Endothelial cell of umbilical vein (primary cell): ENCODE data around the gene TLR8. TPM values are rescaled to one million over a fixed set of nuclear protein-coding genes. Genes with fewer than 3 reads are reported as not detected.

Experiments used
- BruUV-seq: library from RNA; stranded (reverse); fragments of 400-500 nt; replicated peaks from 2 replicates; lab custom pipeline; 2021; lab: Mats Ljungman, UMichigan
- CTCF ChIA-PET: fragments of 300-600, 350-600 bp; sonication (Branson Sonifier 250); formaldehyde crosslinking; loops from one replicate; lab custom pipeline; 2021; ENCODE audit warnings: antibody characterized with exemption, inconsistent platforms; lab: Charles Lee
- POLR2A ChIA-PET: fragments of 300-600, 350-600 bp; sonication (Branson Sonifier 250); formaldehyde crosslinking; loops from one replicate; lab custom pipeline; 2021; ENCODE audit warnings: antibody characterized with exemption, inconsistent platforms; lab: Charles Lee
- DNase-seq: peaks from one replicate; pipeline ENCODE4 v3.0.0-alpha.2; 2011; ENCODE audit warnings: low read depth, low spot score
- FAIRE-seq: peaks from 2 replicates; lab custom pipeline; 2011; peaks lifted over from hg19 to GRCh38; lab: Jason Lieb, UNC
- H2AFZ ChIP-seq: 2 replicates; pipeline ENCODE4 v1.6.0; 2012; ENCODE audit warnings: low read depth, low read length, control low read depth, inconsistent platforms
- H3K27ac ChIP-seq: 2 replicates; pipeline ENCODE4 v1.5.1; 2011; ENCODE audit warnings: low read depth, mild to moderate bottlenecking, control low read depth, low read length, moderate library complexity; ENCODE audit not compliant: insufficient read depth
- H3K27me3 ChIP-seq, 2 experiments: 2 replicates each; pipeline versions ENCODE4 v1.6.0 to v1.6.1; 2011; ENCODE audit warnings: low read length in 2 of 2, mixed read lengths in 1 of 2; ENCODE audit not compliant: control insufficient read depth in 2 of 2, insufficient read depth in 2 of 2
- H3K36me3 ChIP-seq, 2 experiments: 2 replicates in 1 of 2; 3 replicates in 1 of 2; pipeline ENCODE4 v1.5.1; 2011; ENCODE audit warnings: low read length in 2 of 2, mild to moderate bottlenecking in 1 of 2, moderate library complexity in 1 of 2; ENCODE audit not compliant: control insufficient read depth in 2 of 2, insufficient read depth in 2 of 2; ENCODE audit errors: extremely low read depth in 1 of 2
- H3K4me1 ChIP-seq: 3 replicates; pipeline ENCODE4 v1.5.1; 2011; ENCODE audit warnings: mild to moderate bottlenecking, low read length; ENCODE audit not compliant: control insufficient read depth, insufficient read depth; ENCODE audit errors: extremely low read depth
- H3K4me2 ChIP-seq: 2 replicates; pipeline ENCODE4 v1.6.1; 2011; ENCODE audit warnings: low read length, control low read depth, mixed read lengths; ENCODE audit not compliant: insufficient read depth
- H3K4me3 ChIP-seq, 3 experiments: fragments of 200-600 bp in 1 of 3; sonication (generic), shearing (Covaris generic) in 1 of 3; replicated peaks in 1 of 3; 2 replicates each; pipeline ENCODE4 v1.5.1; 2011 to 2016; ENCODE audit warnings: control low read depth in 3 of 3, low read length in 3 of 3, mild to moderate bottlenecking in 2 of 3, inconsistent platforms in 1 of 3, low read depth in 1 of 3, moderate library complexity in 1 of 3; ENCODE audit not compliant: insufficient read depth in 1 of 3
- H3K79me2 ChIP-seq: 2 replicates; pipeline ENCODE4 v1.6.0; 2012; ENCODE audit warnings: low read length, inconsistent platforms; ENCODE audit not compliant: control insufficient read depth, insufficient read depth
- H3K9ac ChIP-seq: replicated peaks from 2 replicates; pipeline ENCODE3; 2011; ENCODE audit warnings: low read length, control low read depth; ENCODE audit not compliant: insufficient read depth; ENCODE audit errors: extremely low read depth
- H3K9me1 ChIP-seq: replicated peaks from 3 replicates; pipeline ENCODE4 v1.6.0; 2011; ENCODE audit warnings: mild to moderate bottlenecking, low read length; ENCODE audit not compliant: control insufficient read depth, insufficient read depth; ENCODE audit errors: extremely low read depth
- H3K9me3 ChIP-seq: replicated peaks from 2 replicates; pipeline ENCODE4 v1.5.1; 2012; ENCODE audit warnings: low read length, inconsistent platforms; ENCODE audit not compliant: control insufficient read depth, insufficient read depth
- H4K20me1 ChIP-seq: replicated peaks from 2 replicates; pipeline ENCODE3; 2011; ENCODE audit warnings: mild to moderate bottlenecking, low read length; ENCODE audit not compliant: control insufficient read depth, insufficient read depth; ENCODE audit errors: extremely low read depth
- CTCF ChIP-seq, 2 donors: IDR thresholded peaks; 1 replicate in 1 of 2; 2 replicates in 1 of 2; pipeline ENCODE4 v1.5.1; 2011; ENCODE audit warnings: low read length in 2 of 2, mild to moderate bottlenecking in 2 of 2, moderate library complexity in 2 of 2, control low read depth in 1 of 2, inconsistent platforms in 1 of 2, low read depth in 1 of 2; ENCODE audit not compliant: insufficient read depth in 1 of 2; ENCODE audit errors: extremely low read depth in 1 of 2
- EZH2 ChIP-seq: IDR thresholded peaks from 2 replicates; pipeline ENCODE4 v1.6.1; 2012; ENCODE audit warnings: borderline replicate concordance, low read depth, mild to moderate bottlenecking, moderate library complexity, low read length, inconsistent platforms; ENCODE audit not compliant: severe bottlenecking
- FOS ChIP-seq: IDR thresholded peaks from 2 replicates; pipeline ENCODE4 v1.6.1; 2011; ENCODE audit warnings: mild to moderate bottlenecking, low read length, moderate library complexity, borderline replicate concordance; ENCODE audit not compliant: insufficient read depth
- GATA2 ChIP-seq: IDR thresholded peaks from 2 replicates; pipeline ENCODE4 v1.7.0; 2011; ENCODE audit warnings: low read depth, mild to moderate bottlenecking, moderate library complexity, mixed read lengths, low read length; ENCODE audit not compliant: insufficient read length, insufficient read depth
- JUN ChIP-seq: IDR thresholded peaks from 2 replicates; pipeline ENCODE4 v1.6.1; 2011; ENCODE audit warnings: borderline replicate concordance, low read depth; ENCODE audit not compliant: insufficient read length, insufficient read depth
- MAX ChIP-seq: IDR thresholded peaks from 2 replicates; pipeline ENCODE4 v1.6.1; 2011; ENCODE audit not compliant: insufficient read depth, insufficient read length
- MYC ChIP-seq: IDR thresholded peaks from one replicate; pipeline ENCODE4 v1.6.1; 2011; ENCODE audit warnings: mild to moderate bottlenecking, low read depth, low read length
- POLR2A ChIP-seq: IDR thresholded peaks from 2 replicates; pipeline ENCODE4 v1.6.1; 2012; ENCODE audit warnings: low read depth, mild to moderate bottlenecking, control low read depth, low read length
- POLR2AphosphoS5 ChIP-seq: IDR thresholded peaks from 2 replicates; pipeline ENCODE4 v1.6.1; 2012; ENCODE audit warnings: low read depth, mild to moderate bottlenecking, control low read depth, low read length, moderate library complexity; ENCODE audit not compliant: insufficient read depth
- dilution Hi-C: fragments of 300-500 bp; cut with MboI; formaldehyde crosslinking; loops from one replicate; pipeline ENCODE4 v1.15.0; 2019; ENCODE audit warnings: low sequenced_read_pairs; ENCODE audit not compliant: extremely low pct_ligation_motif_present
- intact Hi-C: fragments of 100-400 bp; cut with micrococcal nuclease; formaldehyde crosslinking; loops from one replicate; pipeline ENCODE4 v1.10.0; 2022
- polyA plus RNA-seq, 4 experiments: library from polyadenylated mRNA; depleted of rRNA in 3 of 4; stranded (reverse) in 3 of 4; unstranded in 1 of 4; fragments of >200 nt; gene quantifications; 2 replicates each; pipeline versions ENCODE4 v1.2.1 to v1.2.3, GENCODE V29; 2011 to 2012; ENCODE audit warnings: missing spikeins in 1 of 4
- total RNA-seq: library from RNA; stranded (reverse); gene quantifications from 2 replicates; pipeline ENCODE4 v1.2.3, GENCODE V29; 2021

The TLR8 gene
- total and polyA plus RNA-seq, 2 donors (not counting 3 experiments of a cell fraction or from before 2014, with no cell fraction given) = not detected

DNA sequence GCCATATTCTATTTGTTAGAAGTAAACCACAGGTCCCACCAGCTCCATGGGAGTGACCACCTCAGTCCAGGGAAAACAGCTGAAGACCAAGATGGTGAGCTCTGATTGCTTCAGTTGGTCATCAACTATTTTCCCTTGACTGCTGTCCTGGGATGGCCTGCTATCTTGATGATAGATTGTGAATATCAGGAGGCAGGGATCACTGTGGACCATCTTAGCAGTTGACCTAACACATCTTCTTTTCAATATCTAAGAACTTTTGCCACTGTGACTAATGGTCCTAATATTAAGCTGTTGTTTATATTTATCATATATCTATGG, 16.1 kb downstream of the TLR8 start:
- Histone ChIP-seq H3K36me3 (no peaks in the 10 kb centered on the region), H3K4me2 (no peak overlapping the region), H3K79me2 (no peaks in the 10 kb centered on the region), H3K4me3 (no peak overlapping the region), H3K4me1 (no peaks in the 10 kb centered on the region), H4K20me1 (no peaks in the 10 kb centered on the region), H2AFZ (no peak overlapping the region), H3K9ac (no peak overlapping the region), H3K9me3 (no peaks in the 10 kb centered on the region), H3K27me3 (peaks cover 3% of the 10 kb centered on the region in 2 experiments), H3K9me1 (no peaks in the 10 kb centered on the region), H3K27ac (no peak overlapping the region)
- FAIRE-seq (no peak), DNase-seq (no peak)
- intact Hi-C loops = no loop called here
- ChIA-PET POLR2A (no interaction called here), CTCF (interaction anchor here (1.2 kb wide), 1 partner anchor 24 kb away, joined by 4 read pairs; no protein-coding TSS in a partner anchor)
- TF ChIP-seq FOS (no peak), MAX (no peak), EZH2 (no peak)
- no TSS peak for BruUV-seq
- dilution Hi-C loops = no loop called here

- Histone ChIP-seq H3K27me3 (no peaks in the 10 kb centered on the region), H3K4me2 (no peak overlapping the region), H3K4me1 (no peaks in the 10 kb centered on the region), H3K9ac (no peak overlapping the region), H3K4me3 (no peak overlapping the region), H4K20me1 (no peaks in the 10 kb centered on the region), H3K36me3 (no peaks in the 10 kb centered on the region), H3K27ac (no peak overlapping the region), H3K9me1 (no peaks in the 10 kb centered on the region), H3K9me3 (no peaks in the 10 kb centered on the region), H3K79me2 (no peaks in the 10 kb centered on the region), H2AFZ (no peak overlapping the region)
- dilution Hi-C loops = no loop called here
- CTCF ChIA-PET = interaction anchor here (1.4 kb wide), 1 partner anchor 17 kb away, joined by 3 read pairs; no protein-coding TSS in a partner anchor
- FAIRE-seq (no peak), DNase-seq (no peak)
- BruUV-seq = no TSS peak
- TF ChIP-seq JUN (no peak), POLR2AphosphoS5 (no peak), MYC (no peak), EZH2 (no peak), FOS (no peak), GATA2 (no peak), POLR2A (no peak), CTCF (IDR thresholded peaks at IDR 0.05; ENCODE audit: extremely low read depth in 1 of 2, insufficient read depth in 1 of 2, low read depth in 1 of 2, low read length in 2 of 2) (no peak), MAX (no peak)
- POLR2A ChIA-PET = no interaction called here
- intact Hi-C loops = no loop called here
Measured at GRCh38 chrX:12929701-12930100, 23.3 kb downstream of the TLR8 start.
